HG02763 (cell line): Measurements from ENCODE around the gene CAMK2N2.
A peak's percentile ranks its signal among the peaks of the same experiment; 100 is the strongest.

Source experiments
- ATAC-seq: cut with Tn5 transposase; IDR thresholded peaks from one replicate; pipeline ENCODE4 v1.9.1; 2021; ENCODE audit warnings: mild to moderate bottlenecking, moderate library complexity; ENCODE audit not compliant: unreplicated experiment

The CAMK2N2 gene

DNA sequence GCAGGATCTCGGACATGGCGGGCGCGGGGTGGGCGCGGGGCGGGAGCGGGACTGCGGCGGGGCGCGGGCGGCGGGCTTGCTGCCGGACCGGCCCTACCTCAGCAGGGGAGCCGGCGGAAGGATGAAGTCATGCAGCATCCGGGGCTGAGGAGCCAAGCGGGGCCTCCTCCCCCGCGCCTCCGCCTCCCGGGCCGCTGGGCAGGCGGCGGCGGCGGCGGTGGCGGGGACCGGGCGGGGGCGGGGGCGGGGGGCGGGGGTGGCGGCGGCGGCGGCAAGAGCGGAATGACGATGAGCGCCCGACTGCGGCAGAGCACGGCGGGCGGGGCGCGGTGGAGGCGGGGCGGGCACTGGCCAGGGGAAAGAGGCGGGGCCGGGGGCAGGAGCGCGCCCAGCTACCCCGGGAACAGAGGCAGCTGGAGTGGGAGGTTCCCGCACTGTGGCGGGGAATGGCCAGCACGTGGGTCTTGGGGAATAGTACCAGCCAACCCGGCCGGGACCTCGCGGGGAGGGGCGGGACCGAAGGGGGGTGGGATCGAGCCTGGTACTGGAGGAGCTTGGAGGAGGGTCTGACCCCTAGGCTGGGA is at the start of gene CAMK2N2:
Gene CAMK2N2 (minus strand): TSS at position 284 of the 584 bp plus-strand sequence. CDS start 268 bp downstream, at position 16.
- ATAC-seq: no peak

DNA sequence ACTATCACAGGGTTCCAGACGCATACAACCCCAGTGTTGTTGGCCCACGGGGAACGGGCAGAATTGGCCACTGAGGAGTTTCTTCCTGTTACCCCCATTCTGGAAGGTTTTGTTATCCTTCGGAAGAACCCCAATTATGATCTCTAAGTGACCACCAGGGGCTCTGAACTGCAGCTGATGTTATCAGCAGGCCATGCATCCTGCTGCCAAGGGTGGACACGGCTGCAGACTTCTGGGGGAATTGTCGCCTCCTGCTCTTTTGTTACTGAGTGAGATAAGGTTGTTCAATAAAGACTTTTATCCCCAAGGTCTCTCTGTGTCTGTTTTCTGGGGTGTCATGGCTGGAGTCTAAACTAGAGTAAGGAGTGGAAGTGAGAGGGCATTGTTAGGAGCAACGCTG is 47.4 kb upstream of the CAMK2N2 start:
- no peak for ATAC-seq

DNA sequence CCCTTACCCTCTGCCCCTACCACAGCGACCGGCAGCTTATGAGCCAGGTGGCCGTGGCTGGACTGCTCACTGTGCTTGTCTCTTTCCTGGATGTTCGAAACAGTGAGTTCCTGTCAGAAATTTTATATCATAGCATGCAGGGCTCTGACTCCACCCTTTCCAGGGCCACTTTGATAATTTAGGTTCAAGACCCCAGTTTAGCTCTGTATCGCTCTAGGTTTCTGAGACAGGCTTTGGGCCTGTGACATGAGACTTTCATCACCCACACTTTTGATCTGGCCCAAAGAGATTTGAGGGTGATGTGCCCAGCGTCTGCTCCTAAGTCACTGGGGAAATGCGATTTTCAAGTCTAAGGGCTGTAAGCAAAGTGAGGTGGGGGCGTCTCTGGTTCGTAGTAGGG is 46.6 kb upstream of the CAMK2N2 start:
- no peak for ATAC-seq

DNA sequence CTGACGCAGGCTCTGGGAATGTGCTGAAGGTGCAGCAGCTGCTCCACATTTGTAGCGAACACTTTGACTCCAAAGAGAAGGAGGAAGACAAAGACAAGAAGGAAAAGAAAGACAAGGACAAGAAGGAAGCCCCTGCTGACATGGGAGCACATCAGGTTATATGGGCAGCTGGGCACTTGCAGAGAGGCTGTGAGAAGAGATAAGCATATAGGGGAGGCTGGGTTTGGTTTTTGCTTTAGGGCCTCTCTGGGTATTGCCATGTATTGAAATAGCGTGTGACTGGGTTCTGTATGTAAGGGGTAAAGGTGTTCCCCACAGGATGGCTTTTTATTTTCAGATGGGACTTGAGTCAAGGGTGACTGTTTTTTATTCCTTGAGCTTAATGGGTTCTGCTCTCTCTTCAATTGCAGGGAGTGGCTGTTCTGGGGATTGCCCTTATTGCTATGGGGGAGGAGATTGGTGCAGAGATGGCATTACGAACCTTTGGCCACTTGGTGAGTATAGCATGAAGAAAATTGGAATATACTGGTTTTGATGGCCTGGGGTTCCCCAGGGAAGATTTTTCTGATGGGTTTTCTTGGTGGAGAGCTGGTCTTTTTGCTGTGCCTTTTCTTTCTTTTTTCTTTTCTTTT is 45.1 kb upstream of the CAMK2N2 start:
- ATAC-seq: no peak

DNA sequence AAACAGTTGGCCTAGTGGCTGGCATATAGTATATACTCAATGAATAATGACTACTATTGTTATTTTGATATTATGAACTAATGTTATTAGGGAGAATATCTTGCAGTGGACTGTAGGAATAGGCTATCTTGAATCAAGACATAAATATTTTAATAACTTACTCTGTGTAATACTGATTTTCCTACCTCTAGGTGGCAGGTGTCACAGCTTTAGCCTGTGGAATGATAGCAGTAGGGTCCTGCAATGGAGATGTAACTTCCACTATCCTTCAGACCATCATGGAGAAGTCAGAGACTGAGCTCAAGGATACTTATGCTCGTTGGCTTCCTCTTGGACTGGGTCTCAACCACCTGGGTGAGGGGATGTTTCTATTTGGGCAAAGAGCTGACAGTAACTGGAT is 44.2 kb upstream of the CAMK2N2 start:
- ATAC-seq: no peak

DNA sequence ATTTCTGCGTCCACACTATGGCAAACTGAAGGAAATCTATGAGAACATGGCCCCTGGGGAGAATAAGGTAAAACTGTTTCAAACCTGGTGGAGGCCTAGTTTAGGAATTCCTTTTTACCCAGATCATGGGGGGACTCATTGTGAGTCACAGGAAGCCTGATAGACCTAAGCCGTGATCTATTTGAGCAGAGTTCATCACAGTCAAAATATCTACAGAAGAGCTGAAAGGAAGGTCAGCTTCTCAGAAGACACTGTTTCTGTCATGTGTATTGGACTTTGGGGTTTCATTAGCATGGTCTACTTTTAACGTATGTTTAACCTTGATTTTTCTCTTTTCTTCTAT is 39.0 kb upstream of the CAMK2N2 start:
- no peak for ATAC-seq

DNA sequence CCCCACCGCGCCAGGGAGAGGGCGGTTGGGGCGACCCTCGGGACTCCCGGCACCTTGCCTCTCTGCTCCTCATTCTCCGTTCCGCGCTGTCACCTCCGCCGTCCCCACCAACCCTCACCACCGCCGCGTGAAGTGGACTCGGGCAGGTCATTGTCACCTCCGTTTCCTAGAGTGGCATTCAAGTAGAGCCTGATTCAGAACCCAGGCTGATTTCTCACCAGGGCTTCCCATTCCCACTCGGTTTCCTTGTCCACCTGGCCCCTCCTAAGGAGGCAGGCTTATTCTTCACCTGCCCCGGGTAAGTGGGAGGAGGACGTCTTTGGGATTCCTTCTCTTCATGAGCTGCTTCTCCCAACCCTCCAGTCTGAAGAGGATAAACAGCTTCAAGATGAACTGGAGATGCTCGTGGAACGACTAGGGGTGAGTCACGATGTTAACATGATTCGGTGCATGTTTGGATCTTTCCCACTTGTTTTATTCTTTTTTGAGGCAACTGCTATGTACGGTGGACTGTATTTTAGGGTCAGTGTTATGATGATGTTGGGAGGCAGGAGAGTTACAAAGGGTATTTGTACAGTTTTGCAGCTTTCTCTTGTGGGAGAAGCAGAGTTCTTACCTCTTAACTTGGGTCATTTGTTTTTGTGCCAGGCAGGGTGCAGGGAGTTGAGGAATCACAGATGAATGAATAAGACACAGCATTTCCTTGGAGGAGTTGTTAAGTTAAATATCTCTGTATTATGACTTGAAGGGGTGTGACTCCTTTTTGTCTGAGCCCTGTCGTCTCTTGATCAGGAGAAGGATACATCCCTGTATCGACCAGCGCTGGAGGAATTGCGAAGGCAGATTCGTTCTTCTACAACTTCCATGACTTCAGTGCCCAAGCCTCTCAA is 38.4 kb upstream of the CAMK2N2 start:
- no peak for ATAC-seq

DNA sequence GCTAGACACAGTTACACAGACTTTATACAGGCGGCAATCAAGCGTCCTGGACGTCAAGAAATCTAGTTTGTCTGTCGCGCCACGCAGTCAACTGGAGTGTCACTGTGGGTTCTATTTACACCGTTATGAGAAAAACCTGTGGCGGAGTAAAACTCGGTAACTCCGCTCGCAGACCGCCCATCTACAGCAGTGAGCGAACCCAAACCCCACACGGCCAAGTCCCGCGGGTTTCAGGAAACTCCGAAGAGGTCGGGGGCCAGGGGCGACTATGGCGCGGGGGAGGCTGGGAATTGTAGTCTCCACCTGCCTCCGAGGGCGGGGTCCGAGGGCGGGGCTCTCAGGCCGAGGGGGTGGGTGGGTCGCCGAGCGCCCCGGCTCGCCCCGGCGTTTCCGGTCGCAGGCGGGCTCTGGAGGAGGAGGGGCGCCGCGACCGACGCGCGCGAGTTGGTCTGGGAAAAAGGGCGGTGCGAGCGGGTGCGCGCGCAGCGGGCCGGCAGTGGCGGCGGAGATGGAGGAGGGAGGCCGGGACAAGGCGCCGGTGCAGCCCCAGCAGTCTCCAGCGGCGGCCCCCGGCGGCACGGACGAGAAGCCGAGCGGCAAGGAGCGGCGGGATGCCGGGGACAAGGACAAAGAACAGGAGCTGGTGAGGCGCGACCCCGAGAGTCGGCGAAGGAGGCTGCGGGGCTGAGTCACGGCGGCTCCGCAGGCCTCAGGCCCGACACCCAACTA is 37.6 kb upstream of the CAMK2N2 start, which contains the start of gene PSMD2:
Gene PSMD2 (plus strand): TSS at position 483 of the 729 bp plus-strand sequence. CDS start 26 bp downstream, at position 509.
- ATAC-seq: peak; percentile 94

DNA sequence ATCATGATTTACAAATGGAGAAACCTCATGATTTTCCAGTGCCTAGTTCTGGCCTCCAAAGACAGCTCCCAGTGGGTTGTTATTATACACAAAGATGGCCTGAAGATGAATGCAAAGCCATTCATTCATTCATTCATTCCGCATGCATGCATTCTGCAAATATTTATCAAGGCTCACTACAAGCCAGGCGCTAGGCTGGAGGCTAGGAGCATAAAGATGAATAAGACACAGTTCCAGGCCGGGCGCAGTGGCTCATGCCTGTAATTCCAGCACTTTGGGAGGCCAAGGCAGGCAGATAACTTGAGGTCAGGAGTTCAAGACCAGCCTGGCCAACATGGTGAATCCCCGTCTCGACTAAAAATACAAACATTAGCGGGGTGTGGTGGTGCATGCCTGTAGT is 35.3 kb upstream of the CAMK2N2 start:
- no peak for ATAC-seq

DNA sequence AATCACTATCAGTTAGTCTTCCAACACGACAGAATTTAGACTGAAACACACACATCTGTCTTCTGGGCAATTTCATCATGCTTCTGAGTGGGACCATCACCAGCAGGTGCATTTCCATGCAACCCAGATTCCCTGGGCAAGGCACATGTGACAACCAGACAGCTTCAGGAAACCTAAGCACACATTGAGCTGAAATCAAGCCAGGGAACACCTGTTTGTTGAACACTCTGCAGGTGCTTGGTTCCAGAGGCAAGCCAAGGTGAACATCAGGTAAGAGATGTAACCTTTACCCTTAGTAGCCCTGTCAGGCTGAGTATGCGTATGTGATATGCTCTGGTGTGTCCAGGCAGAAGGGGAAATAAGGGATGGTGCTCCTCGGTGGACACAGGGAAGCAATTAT is 34.4 kb upstream of the CAMK2N2 start:
- no peak for ATAC-seq

DNA sequence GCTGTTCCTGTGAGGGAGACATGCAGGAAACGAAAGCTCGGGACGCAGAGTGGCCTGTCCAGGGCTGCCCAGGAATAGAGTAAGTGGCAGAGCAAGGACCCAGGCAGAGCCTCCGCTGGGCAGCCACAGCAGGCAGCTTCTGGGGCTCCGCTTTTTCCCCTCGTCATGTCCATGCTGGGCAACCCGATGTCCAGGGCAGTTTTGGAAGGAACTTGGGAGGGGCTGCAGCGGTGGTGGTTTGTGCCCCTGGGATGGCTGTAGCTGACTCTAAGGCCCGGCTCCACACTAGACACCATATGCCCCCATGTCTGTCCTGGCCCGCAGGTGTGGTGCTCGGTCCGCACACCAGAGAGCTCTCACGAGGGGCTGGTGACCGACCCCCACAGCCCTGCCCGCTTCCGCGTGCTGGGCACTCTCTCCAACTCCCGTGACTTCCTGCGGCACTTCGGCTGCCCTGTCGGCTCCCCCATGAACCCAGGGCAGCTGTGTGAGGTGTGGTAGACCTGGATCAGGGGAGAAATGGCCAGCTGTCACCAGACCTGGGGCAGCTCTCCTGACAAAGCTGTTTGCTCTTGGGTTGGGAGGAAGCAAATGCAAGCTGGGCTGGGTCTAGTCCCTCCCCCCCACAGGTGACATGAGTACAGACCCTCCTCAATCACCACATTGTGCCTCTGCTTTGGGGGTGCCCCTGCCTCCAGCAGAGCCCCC is 30.5 kb upstream of the CAMK2N2 start:
- no peak for ATAC-seq

DNA sequence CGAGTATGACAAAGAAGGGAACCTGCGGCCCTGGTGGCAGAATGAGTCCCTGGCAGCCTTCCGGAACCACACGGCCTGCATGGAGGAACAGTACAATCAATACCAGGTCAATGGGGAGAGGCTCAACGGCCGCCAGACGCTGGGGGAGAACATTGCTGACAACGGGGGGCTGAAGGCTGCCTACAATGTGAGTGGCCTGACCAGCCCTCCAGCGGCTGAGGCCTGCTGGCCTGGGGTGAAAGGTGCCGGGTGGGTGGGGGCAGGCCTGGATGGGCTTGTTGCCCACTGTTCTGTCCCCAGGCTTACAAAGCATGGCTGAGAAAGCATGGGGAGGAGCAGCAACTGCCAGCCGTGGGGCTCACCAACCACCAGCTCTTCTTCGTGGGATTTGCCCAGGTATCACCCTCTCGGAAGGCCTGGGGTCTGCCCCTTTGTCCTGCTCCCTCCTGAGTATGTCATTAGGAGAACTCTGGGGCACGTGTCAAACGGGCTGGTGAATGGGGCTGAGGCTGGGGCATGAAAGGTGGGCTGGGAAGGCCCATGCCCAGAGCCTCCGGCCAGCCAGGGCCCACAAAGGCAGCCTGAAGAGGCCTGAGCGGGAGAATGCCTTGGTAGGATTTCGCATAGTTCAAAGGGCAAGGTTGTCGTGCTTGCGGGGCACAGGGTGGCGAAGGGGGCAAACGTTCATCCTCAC is 29.8 kb upstream of the CAMK2N2 start:
- ATAC-seq: no peak

DNA sequence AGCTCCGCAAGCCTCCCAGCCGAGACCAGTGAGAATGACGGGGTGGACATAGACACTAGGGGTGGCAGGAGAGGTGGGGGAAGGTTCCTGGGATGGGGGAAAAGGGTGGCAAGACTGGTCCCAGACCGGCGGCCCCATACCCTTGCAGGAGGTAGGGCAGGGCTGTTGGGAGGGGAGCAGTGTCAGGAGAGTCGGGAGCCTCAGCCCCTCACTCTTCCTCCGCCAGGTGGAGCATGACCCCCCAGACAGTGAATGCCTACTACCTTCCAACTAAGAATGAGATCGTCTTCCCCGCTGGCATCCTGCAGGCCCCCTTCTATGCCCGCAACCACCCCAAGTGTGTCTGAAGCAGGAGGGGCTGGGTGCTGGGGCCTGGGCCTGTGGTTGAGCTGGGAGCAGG is 29.0 kb upstream of the CAMK2N2 start:
- ATAC-seq: no peak

DNA sequence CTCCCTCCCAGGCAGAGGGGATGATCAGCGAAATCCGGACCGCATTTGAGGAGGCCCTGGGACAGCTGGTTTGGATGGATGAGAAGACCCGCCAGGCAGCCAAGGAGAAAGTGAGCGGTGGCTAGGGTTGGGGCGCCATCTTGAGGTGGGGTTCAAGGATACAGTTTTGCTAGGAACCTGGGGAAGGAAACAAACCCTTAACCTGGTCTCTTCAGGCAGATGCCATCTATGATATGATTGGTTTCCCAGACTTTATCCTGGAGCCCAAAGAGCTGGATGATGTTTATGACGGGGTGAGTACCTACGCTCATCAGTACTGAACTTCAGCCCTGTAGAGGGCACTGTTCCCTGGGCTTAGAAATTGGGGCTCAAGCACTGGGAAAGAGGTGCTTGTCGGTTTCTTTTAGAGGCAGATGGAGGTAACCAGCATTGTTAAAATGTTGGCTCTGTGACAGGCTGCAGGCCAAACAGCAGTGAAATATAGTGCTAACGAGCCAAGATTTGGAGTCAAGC is 28.1 kb upstream of the CAMK2N2 start:
- ATAC-seq: no peak

DNA sequence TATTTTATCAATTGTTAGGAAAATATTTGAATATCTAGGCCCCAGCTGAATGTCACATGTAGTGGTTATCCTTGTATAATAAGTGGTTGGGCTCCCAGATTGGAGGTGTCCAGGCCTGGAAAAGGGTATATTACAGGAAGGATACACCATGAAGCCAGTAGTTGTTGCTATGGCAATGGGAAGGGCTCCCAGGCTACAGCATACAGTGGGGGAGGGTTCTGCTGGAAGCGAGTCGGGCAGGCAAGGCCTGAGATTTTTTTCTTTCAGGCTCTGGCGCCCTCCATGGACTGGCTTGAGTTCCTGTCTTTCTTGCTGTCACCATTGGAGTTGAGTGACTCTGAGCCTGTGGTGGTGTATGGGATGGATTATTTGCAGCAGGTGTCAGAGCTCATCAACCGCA is 23.3 kb upstream of the CAMK2N2 start:
- no peak for ATAC-seq

DNA sequence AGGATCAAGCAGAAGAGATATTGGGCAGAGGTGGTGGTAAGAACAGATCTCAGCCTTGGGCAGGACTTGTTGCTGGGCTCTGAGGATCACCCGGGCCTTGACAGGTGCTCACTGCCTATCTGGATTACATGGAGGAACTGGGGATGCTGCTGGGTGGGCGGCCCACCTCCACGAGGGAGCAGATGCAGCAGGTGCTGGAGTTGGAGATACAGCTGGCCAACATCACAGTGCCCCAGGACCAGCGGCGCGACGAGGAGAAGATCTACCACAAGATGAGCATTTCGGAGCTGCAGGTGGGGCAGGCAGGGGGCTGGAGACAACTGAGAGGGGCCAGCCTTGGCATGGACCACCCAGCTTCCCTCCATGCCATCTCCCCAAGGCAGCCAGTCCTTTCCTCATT is 22.3 kb upstream of the CAMK2N2 start:
- no peak for ATAC-seq

DNA sequence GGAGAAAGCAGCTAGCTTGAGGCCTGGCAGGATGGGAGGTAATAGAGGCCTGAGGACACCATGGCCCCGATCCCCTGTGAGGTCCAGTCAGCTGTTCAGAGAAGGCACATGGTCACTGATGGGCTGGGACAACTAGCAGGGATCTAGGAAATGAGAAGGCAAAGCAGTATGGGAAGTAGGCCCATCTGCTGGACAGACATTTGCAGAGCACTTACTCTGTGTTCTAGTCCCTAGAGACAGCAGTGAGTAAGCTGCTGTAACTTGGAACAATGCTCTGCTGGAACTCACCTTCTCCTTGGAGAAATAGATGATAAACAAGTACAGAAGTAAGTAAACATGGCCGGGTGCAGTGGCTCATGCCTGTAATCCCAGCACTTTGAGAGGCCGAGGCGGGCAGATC is 21.6 kb upstream of the CAMK2N2 start:
- no peak for ATAC-seq

DNA sequence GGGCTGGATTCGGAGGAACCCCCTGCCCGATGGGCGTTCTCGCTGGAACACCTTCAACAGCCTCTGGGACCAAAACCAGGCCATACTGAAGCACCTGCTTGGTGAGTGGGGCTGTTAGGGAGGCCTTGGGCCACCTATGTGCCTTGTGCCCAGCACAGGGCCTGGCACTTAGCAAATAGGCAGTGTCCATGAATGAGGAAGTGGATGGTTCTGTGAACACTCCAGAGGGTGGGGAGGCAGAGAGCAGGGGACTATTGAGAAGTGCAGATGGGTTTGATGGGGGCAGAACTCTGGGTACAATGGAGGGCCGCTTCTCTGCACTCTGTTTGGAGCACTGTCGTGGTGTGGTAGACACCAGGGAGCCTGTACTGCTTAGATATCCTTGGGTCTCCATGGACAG is 16.0 kb upstream of the CAMK2N2 start:
- ATAC-seq: no peak

DNA sequence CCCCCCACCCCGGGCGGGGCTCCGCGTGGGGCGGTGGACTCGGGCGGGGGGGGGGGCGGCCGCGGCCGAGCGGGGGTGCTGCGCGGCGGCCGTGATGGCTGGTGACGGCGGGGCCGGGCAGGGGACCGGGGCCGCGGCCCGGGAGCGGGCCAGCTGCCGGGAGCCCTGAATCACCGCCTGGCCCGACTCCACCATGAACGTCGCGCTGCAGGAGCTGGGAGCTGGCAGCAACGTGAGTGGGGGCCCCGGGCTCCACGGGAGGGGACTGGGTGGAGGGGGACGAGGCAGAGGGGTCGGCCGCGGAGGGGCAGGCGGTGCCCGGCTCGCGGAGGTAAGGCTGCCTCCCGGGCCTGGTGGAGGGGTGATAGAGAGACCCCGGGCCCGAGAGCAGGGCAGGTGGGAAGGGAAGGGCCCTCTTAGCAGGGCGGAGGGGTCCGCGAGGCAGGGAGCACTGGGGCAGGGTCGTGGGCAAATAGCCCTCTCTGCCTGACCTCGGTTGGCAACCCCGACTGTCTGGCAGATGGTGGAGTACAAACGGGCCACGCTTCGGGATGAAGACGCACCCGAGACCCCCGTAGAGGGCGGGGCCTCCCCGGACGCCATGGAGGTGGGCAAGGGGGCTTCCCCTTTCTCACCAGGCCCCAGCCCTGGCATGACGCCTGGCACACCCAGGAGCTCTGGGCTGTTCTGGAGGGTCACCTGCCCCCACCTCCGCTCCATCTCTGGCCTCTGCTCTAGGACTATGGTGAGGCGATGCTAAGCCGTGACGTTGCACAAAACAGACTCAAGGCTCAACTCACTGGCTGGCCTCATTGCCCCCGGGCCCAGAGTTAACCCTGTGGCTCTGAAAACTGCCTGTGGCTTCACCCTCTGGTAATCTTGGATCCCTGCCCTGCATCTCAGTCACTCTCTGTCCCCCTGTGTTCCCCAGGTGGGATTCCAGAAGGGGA is 14.9 kb upstream of the CAMK2N2 start, which contains the start of gene ECE2:
Gene ECE2 (plus strand): TSS at position 62 of the 950 bp plus-strand sequence. CDS start 132 bp downstream, at position 194.
- ATAC-seq: no peak
